ENCODE results near the gene TEAD1. TPM values are rescaled to one million over a fixed set of nuclear protein-coding genes. Genes with fewer than 3 reads are reported as not detected.

The TEAD1 gene
- total RNA-seq, 1 donor from 2014 or later = 51.9 TPM

DNA sequence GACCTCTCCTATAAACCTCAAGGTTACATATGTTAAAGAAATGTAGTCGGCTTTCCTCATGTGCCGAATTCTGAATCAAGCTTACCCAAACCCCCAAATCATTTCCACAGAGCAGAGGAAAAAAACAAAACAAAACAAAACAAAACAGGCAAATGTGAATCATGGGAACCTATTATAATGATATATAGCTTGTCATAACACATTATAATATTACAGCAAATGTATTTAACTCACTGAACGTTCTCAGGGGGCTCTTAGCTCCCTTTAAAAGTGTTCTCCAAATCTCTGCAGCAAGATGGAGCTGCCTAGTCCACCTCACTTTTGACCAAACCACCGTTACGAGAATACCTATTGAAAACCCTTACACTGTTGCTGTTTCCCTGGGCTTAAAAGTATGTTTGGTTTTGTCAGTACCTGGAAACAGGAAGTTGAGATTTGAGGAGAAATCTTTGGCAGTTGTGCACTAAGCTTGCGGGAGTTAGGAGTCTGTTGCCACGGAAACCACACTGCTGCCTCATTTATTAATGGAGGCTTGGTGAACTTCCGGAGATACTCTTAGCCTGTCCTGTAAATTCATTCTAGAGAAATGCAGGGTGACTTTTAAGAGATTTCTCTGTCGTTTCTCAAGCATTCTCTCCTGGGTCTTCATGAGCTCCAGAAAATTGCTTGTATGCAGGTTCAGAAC, 167.9 kb downstream of the TEAD1 start:
- ATAC-seq (peak; percentile 77), DNase-seq (no peak)
- no peak overlapping the region for H3K4me3 ChIP-seq
- TF ChIP-seq, protein P1, sequence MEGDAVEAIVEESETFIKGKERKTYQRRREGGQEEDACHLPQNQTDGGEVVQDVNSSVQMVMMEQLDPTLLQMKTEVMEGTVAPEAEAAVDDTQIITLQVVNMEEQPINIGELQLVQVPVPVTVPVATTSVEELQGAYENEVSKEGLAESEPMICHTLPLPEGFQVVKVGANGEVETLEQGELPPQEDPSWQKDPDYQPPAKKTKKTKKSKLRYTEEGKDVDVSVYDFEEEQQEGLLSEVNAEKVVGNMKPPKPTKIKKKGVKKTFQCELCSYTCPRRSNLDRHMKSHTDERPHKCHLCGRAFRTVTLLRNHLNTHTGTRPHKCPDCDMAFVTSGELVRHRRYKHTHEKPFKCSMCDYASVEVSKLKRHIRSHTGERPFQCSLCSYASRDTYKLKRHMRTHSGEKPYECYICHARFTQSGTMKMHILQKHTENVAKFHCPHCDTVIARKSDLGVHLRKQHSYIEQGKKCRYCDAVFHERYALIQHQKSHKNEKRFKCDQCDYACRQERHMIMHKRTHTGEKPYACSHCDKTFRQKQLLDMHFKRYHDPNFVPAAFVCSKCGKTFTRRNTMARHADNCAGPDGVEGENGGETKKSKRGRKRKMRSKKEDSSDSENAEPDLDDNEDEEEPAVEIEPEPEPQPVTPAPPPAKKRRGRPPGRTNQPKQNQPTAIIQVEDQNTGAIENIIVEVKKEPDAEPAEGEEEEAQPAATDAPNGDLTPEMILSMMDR (IDR thresholded peaks at IDR 0.05) = no peak
- no peaks in the 10 kb centered on the region for H3K36me3 ChIP-seq
- no peaks in the 10 kb centered on the region for H3K9me3 ChIP-seq
- H3K27ac ChIP-seq = peak overlapping the region; percentile 46
- intact Hi-C loops (cut with DNase I) = no loop called here
- no peaks in the 10 kb centered on the region for H3K27me3 ChIP-seq (ENCODE audit: low read depth)
- H3K4me1 ChIP-seq = peaks cover 23% of the 10 kb centered on the region

GRCh38 chr11:12842933-12843636, 168.9 kb downstream of the TEAD1 start:
- H3K27ac ChIP-seq = no peak overlapping the region
- H3K27me3 ChIP-seq (ENCODE audit: low read depth) = no peaks in the 10 kb centered on the region
- H3K4me3 ChIP-seq = no peak overlapping the region
- peaks cover 23% of the 10 kb centered on the region for H3K4me1 ChIP-seq
- H3K36me3 ChIP-seq = no peaks in the 10 kb centered on the region
- TF ChIP-seq, protein P1 (IDR thresholded peaks at IDR 0.05) = no peak
- DNase-seq = no peak
- H3K9me3 ChIP-seq = no peaks in the 10 kb centered on the region
- ATAC-seq = no peak
- intact Hi-C loops (cut with DNase I) = no loop called here

DNA sequence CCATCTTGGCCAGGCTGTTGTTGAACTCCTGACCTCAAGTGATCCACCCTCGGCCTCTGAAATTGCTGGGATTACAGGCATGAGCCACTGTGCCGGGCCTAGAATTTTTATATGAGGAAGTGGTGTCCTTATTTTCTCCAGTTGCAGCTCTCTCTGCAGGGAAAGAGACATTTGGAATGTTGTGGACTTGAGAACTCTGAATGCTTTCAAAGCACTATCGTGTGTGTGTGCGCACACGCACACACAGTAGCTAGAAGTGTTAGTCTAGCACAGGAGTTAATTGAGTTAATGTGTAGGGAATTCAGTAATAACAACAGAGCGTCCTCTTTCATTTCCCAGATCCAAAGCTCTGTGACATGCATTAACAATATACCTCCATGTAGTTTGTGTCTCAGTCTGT, 170.9 kb downstream of the TEAD1 start:
- H3K4me3 ChIP-seq = no peak overlapping the region
- H3K27ac ChIP-seq = no peak overlapping the region
- DNase-seq (no peak), ATAC-seq (no peak)
- intact Hi-C loops (cut with DNase I) = no loop called here
- H3K27me3 ChIP-seq (ENCODE audit: low read depth) = no peaks in the 10 kb centered on the region
- peaks cover 23% of the 10 kb centered on the region for H3K4me1 ChIP-seq
- no peaks in the 10 kb centered on the region for H3K9me3 ChIP-seq
- TF ChIP-seq, protein P1 (IDR thresholded peaks at IDR 0.05) = no peak
- no peaks in the 10 kb centered on the region for H3K36me3 ChIP-seq

GRCh38 chr11:12845739-12846358, 171.6 kb downstream of the TEAD1 start:
- H3K4me3 ChIP-seq = no peak overlapping the region
- no peak overlapping the region for H3K27ac ChIP-seq
- DNase-seq (no peak), ATAC-seq (peak in 1 of 2 donors; percentile 57)
- H3K9me3 ChIP-seq = no peaks in the 10 kb centered on the region
- TF ChIP-seq, protein P1 (IDR thresholded peaks at IDR 0.05) = no peak
- no peaks in the 10 kb centered on the region for H3K27me3 ChIP-seq (ENCODE audit: low read depth)
- no peaks in the 10 kb centered on the region for H3K36me3 ChIP-seq
- H3K4me1 ChIP-seq = peaks cover 23% of the 10 kb centered on the region
- intact Hi-C loops (cut with DNase I) = no loop called here

GRCh38 chr11:12846786-12847615, 172.8 kb downstream of the TEAD1 start:
- ATAC-seq (no peak), DNase-seq (no peak)
- Histone ChIP-seq H3K27ac (no peak overlapping the region), H3K9me3 (no peaks in the 10 kb centered on the region), H3K27me3 (ENCODE audit: low read depth) (no peaks in the 10 kb centered on the region), H3K36me3 (no peaks in the 10 kb centered on the region), H3K4me1 (peaks cover 23% of the 10 kb centered on the region), H3K4me3 (no peak overlapping the region)
- TF ChIP-seq, protein P1 (IDR thresholded peaks at IDR 0.05) = no peak
- intact Hi-C loops (cut with DNase I) = no loop called here
